GM12892 (cell line): Measurements from ENCODE around the gene LSR.

Experiments used
- POLR2A ChIP-seq: IDR thresholded peaks from 2 replicates; pipeline ENCODE4 v1.6.1; 2011; ENCODE audit warnings: low read depth, low read length, control low read depth
- POLR2AphosphoS5 ChIP-seq: IDR thresholded peaks from 2 replicates; pipeline ENCODE4 v1.6.1; 2011; ENCODE audit warnings: low read depth, low read length, control low read depth
- TAF1 ChIP-seq: IDR thresholded peaks from 2 replicates; pipeline ENCODE4 v1.6.1; 2011; ENCODE audit warnings: low read depth, mild to moderate bottlenecking, control low read depth, low read length, borderline replicate concordance

DNA sequence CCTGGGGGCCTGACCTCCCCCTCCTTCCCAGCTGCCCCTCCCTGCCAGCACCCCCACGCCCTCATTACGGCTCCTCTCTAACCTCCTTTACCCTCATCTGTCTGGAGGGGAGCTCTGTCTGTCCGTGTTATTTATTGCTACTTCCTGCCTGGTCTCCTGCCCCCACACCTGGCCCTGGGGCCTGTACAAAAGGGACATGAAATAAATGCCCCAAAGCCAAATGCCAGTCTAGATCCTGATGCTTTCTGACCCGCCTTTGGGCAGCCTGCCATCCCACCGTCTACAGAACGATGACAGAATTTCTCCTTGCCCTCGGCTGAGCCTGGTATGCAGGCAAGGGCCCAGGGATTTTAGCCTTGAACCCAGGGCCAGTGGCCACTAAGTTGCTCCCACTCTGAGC, 64.8 kb downstream of the LSR start:
- TF ChIP-seq POLR2AphosphoS5 (no peak), POLR2A (no peak), TAF1 (no peak)
